Activated B cell treated with CpG ODN at 0.5 μM for 24 hours (primary cell): Measurements from ENCODE around the gene PRR15L. TPM values are rescaled to one million over a fixed set of nuclear protein-coding genes. Genes with fewer than 3 reads are reported as not detected.

Source experiments
- ATAC-seq: fragments of 200-7000 bp; cut with Tn5 transposase; one replicate; pipeline ENCODE4 v1.10.0; 2021; ENCODE audit warnings: low read depth, mild to moderate bottlenecking, moderate library complexity
- CTCF ChIA-PET: fragments of 350-600 bp; sonication (Branson Sonifier 250); formaldehyde crosslinking; loops from one replicate; lab custom pipeline; 2021; ENCODE audit warnings: antibody characterized with exemption; lab: Charles Lee
- POLR2A ChIA-PET: fragments of 350-600 bp; sonication (Branson Sonifier 250); formaldehyde crosslinking; loops from one replicate; lab custom pipeline; 2021; ENCODE audit warnings: antibody characterized with exemption; lab: Charles Lee
- DNase-seq: peaks from one replicate; pipeline ENCODE4 v3.0.0; 2022
- H3K27ac Mint-ChIP-seq: one replicate; pipeline ENCODE4 v1.8.0; 2020; ENCODE audit warnings: mixed read lengths
- H3K27me3 Mint-ChIP-seq: one replicate; pipeline ENCODE4 v1.8.0; 2021; ENCODE audit warnings: mixed read lengths
- H3K36me3 Mint-ChIP-seq: one replicate; pipeline ENCODE4 v1.8.0; 2021; ENCODE audit warnings: low read depth, mixed read lengths
- H3K4me1 Mint-ChIP-seq: one replicate; pipeline ENCODE4 v1.8.0; 2021; ENCODE audit warnings: mixed read lengths
- H3K4me3 Mint-ChIP-seq: one replicate; pipeline ENCODE4 v1.8.0; 2020; ENCODE audit warnings: mild to moderate bottlenecking, mixed read lengths
- H3K9me3 Mint-ChIP-seq: one replicate; pipeline ENCODE4 v1.8.0; 2020; ENCODE audit warnings: mixed read lengths
- CTCF ChIP-seq: fragments of 200-600 bp; IDR thresholded peaks from one replicate; pipeline ENCODE4 v1.8.0; 2022; ENCODE audit warnings: antibody characterized with exemption, mild to moderate bottlenecking
- intact Hi-C: fragments of 100-400 bp; cut with micrococcal nuclease; formaldehyde crosslinking; loops from one replicate; pipeline ENCODE4 v1.15.1; 2024
- total RNA-seq: library from RNA; stranded (reverse); gene quantifications from 2 replicates; pipeline ENCODE4 v1.2.3, GENCODE V29; 2022

PRR15L gene
- total RNA-seq, 1 donor from 2014 or later: not detected

DNA sequence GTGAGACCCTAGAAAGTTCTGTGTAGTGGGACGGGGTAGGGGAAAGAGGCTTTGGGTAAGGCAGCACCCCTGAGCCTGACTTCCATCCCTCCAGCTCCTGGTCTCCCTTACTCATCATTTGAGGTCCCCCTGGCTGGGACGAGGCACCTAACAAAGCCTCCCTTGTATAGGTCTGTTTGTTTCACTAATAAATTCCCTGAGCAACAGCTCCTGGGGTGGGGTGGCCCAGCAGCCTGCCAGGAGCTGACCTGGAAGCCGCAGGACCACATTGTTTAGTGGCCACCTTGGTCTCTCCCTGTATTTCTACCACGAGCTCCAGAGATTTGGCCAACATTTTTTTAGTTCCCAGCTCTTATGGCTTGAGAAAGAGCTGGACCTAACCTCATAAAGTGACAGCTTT lies 7.2 kb downstream of the PRR15L start:
- Mint-ChIP-seq H3K4me1 (peaks cover 26% of the 10 kb centered on the region), H3K4me3 (no peak overlapping the region), H3K27me3 (no peaks in the 10 kb centered on the region), H3K36me3 (peaks cover 25% of the 10 kb centered on the region), H3K27ac (no peak overlapping the region), H3K9me3 (no peaks in the 10 kb centered on the region)
- ChIA-PET CTCF (interaction anchor here (1.5 to 4.9 kb wide), 5 partner anchors 9 to 67 kb away, joined by 4 to 60 read pairs (median 10); partner anchors contain the start of genes CDK5RAP3 and PNPO), POLR2A (interaction anchor here (0.5 to 3.3 kb wide), 4 partner anchors 9 to 164 kb away, joined by 6 to 18 read pairs (median 8); partner anchors contain the start of genes CDK5RAP3 and PNPO)
- DNase-seq: no peak
- no peak for TF ChIP-seq CTCF
- intact Hi-C loops: no loop called here
- no peak for ATAC-seq

GRCh38 chr17:47949946-47950345 lies 7.7 kb downstream of the PRR15L start:
- H3K27ac Mint-ChIP-seq: no peak overlapping the region
- ChIA-PET POLR2A (interaction anchor here (0.5 to 3.3 kb wide), 5 partner anchors 9 to 165 kb away, joined by 4 to 18 read pairs (median 7); partner anchors contain the start of genes CDK5RAP3 and PNPO), CTCF (interaction anchor here (1.4 to 4.9 kb wide), 7 partner anchors 8 to 109 kb away, joined by 4 to 60 read pairs (median 8); partner anchors contain the start of genes CDK5RAP3, PNPO and SCRN2)
- DNase-seq (no peak), ATAC-seq (no peak)
- no peaks in the 10 kb centered on the region for H3K27me3 Mint-ChIP-seq
- peaks cover 31% of the 10 kb centered on the region for H3K4me1 Mint-ChIP-seq
- TF ChIP-seq CTCF: no peak
- intact Hi-C loops: loop anchor here (1.0 to 2.0 kb wide), 4 partner anchors 20 to 124 kb away; no protein-coding TSS in a partner anchor
- H3K36me3 Mint-ChIP-seq: peaks cover 30% of the 10 kb centered on the region
- H3K9me3 Mint-ChIP-seq: no peaks in the 10 kb centered on the region
- H3K4me3 Mint-ChIP-seq: no peak overlapping the region

- intact Hi-C loops: loop anchor here (1.0 to 2.0 kb wide), 4 partner anchors 21 to 125 kb away; no protein-coding TSS in a partner anchor
- TF ChIP-seq CTCF: peak; percentile 78
- Mint-ChIP-seq H3K27ac (peak overlapping the region; percentile 62), H3K27me3 (no peaks in the 10 kb centered on the region), H3K4me3 (peak overlapping the region; percentile 72), H3K4me1 (peaks cover 33% of the 10 kb centered on the region), H3K9me3 (no peaks in the 10 kb centered on the region), H3K36me3 (peaks cover 36% of the 10 kb centered on the region)
- DNase-seq (peak; percentile 76), ATAC-seq (peak; percentile 80)
- POLR2A ChIA-PET: interaction anchor here (0.6 to 3.3 kb wide), 4 partner anchors 8 to 54 kb away, joined by 4 to 18 read pairs (median 8); partner anchors contain the start of genes CDK5RAP3 and PNPO
- CTCF ChIA-PET: interaction anchor here (0.7 to 4.9 kb wide), 11 partner anchors 8 to 124 kb away, joined by 3 to 60 read pairs (median 4); partner anchors contain the start of genes CDK5RAP3, PNPO and SCRN2
Observed at GRCh38 chr17:47949197-47949759, 8.4 kb downstream of the PRR15L start.

- no peak for DNase-seq
- ChIA-PET POLR2A (interaction anchor here (3.3 kb wide), 1 partner anchor 22 kb away, joined by 18 read pairs; the partner anchor contains the start of gene CDK5RAP3), CTCF (interaction anchor here (0.7 to 4.9 kb wide), 10 partner anchors 7 to 124 kb away, joined by 3 to 60 read pairs (median 5); partner anchors contain the start of genes CDK5RAP3, PNPO and SCRN2)
- Mint-ChIP-seq H3K9me3 (no peaks in the 10 kb centered on the region), H3K36me3 (peaks cover 36% of the 10 kb centered on the region), H3K27me3 (no peaks in the 10 kb centered on the region), H3K4me3 (peak overlapping the region; percentile 72), H3K4me1 (peaks cover 33% of the 10 kb centered on the region), H3K27ac (peak overlapping the region; percentile 62)
- ATAC-seq: no peak
- no peak for TF ChIP-seq CTCF
- intact Hi-C loops: loop anchor here (1.0 to 2.0 kb wide), 4 partner anchors 22 to 126 kb away; no protein-coding TSS in a partner anchor
Observed at GRCh38 chr17:47948706-47949196, 8.9 kb downstream of the PRR15L start.
